Upper lobe of left lung (tissue), 6 donors: ENCODE results near the gene FAM3B. TPM values are rescaled to one million over a fixed set of nuclear protein-coding genes. Genes with fewer than 3 reads are reported as not detected.

ENCODE experiments used
- ATAC-seq, 2 donors: fragments of 200-7000 bp; cut with Tn5 transposase; one replicate each; pipeline ENCODE4 v1.9.1; 2022; ENCODE audit warnings: mild to moderate bottlenecking in 2 of 2, moderate library complexity in 2 of 2; ENCODE audit not compliant: low FRiP score in 2 of 2
- DNase-seq, 2 donors: peaks; one replicate each; pipeline ENCODE4 v3.0.0-alpha.2; 2019 to 2020
- H3K27ac ChIP-seq, 4 donors: fragments of 200-600 bp; sonication (generic); one replicate each; pipeline ENCODE4 v1.5.1; 2016 to 2019
- H3K27me3 ChIP-seq, 4 donors: fragments of 200-600 bp; sonication (generic); one replicate each; pipeline ENCODE4 v1.5.1; 2017 to 2019
- H3K36me3 ChIP-seq, 4 donors: fragments of 200-600 bp; sonication (generic); one replicate each; pipeline ENCODE4 v1.5.1; 2016 to 2019
- H3K4me1 ChIP-seq, 4 donors: fragments of 200-600 bp; sonication (generic); one replicate each; pipeline ENCODE4 v1.5.1; 2018 to 2019
- H3K4me3 ChIP-seq, 4 donors: fragments of 200-600 bp; sonication (generic); one replicate each; pipeline ENCODE4 v1.5.1; 2017 to 2019; ENCODE audit warnings: mild to moderate bottlenecking in 2 of 4, moderate library complexity in 1 of 4
- H3K9me3 ChIP-seq, 4 donors: fragments of 200-600 bp; sonication (generic); one replicate each; pipeline ENCODE4 v1.5.1; 2018 to 2019
- CTCF ChIP-seq, 6 experiments: fragments of 450-650 bp in 4 of 6; fragments of 200-600 bp in 2 of 6; sonication (generic) in 2 of 6; IDR thresholded peaks; one replicate each; pipeline ENCODE4 v1.5.1; 2016 to 2019; ENCODE audit warnings: antibody characterized with exemption in 6 of 6
- EP300 ChIP-seq, 4 donors: sonication (generic); formaldehyde crosslinking; IDR thresholded peaks; one replicate each; pipeline ENCODE4 v1.5.1; 2017; ENCODE audit warnings: antibody characterized with exemption in 4 of 4, control low read depth in 2 of 4
- POLR2A ChIP-seq, 4 donors: fragments of 450-650 bp; IDR thresholded peaks; one replicate each; pipeline ENCODE4 v1.5.1; 2016 to 2017; ENCODE audit warnings: antibody characterized with exemption in 4 of 4, mild to moderate bottlenecking in 2 of 4
- POLR2AphosphoS5 ChIP-seq, 2 donors: sonication (generic); formaldehyde crosslinking; IDR thresholded peaks; one replicate each; pipeline ENCODE4 v1.5.1; 2017; ENCODE audit warnings: antibody characterized with exemption in 2 of 2
- WGBS, 2 donors: methylation state at CpG; one replicate each; pipeline ENCODE4 v1.1.5; 2017 to 2018; 5-methylcytosine and 5-hydroxymethylcytosine counted together
- total RNA-seq, 6 donors: library from RNA; depleted of rRNA in 4 of 6; stranded (reverse); fragments of >200 nt in 4 of 6; gene quantifications; one replicate each; pipeline versions ENCODE4 v1.1.0 to v1.2.1, GENCODE V29; 2016 to 2021
- donor health status: DM: no; HTN: no; CAD: no; lungs with moderate emphysema.
- donor health status: DM: no; HTN: yes; CAD: no; lungs with severe emphysema.

FAM3B gene
- total RNA-seq, 6 donors from 2014 or later, result 2.9 to 13.2 (median 4.7) TPM

GRCh38 chr21:41388259-41388658, 71.7 kb downstream of the FAM3B start:
- WGBS, 2 donors, result 93 to 97% methylated on average over 14 of the region's 14 CpGs
- Histone ChIP-seq H3K27ac (no peak overlapping the region), H3K36me3 (peaks cover 0 to 13% (median 6%) of the 10 kb centered on the region in 4 donors), H3K27me3 (no peaks in the 10 kb centered on the region), H3K9me3 (no peaks in the 10 kb centered on the region), H3K4me1 (no peaks in the 10 kb centered on the region), H3K4me3 (no peak overlapping the region)
- ATAC-seq, result no peak
- TF ChIP-seq POLR2AphosphoS5 (IDR thresholded peaks at IDR 0.05) (no peak), EP300 (IDR thresholded peaks at IDR 0.05) (no peak), CTCF (IDR thresholded peaks at IDR 0.05) (no peak), POLR2A (IDR thresholded peaks at IDR 0.05) (no peak)
- no peak for DNase-seq

GRCh38 chr21:41390043-41390639, 73.5 kb downstream of the FAM3B start:
- peaks cover 0 to 12% (median 5%) of the 10 kb centered on the region in 4 donors for H3K36me3 ChIP-seq
- no peaks in the 10 kb centered on the region for H3K9me3 ChIP-seq
- no peak overlapping the region for H3K27ac ChIP-seq
- H3K4me1 ChIP-seq, result no peaks in the 10 kb centered on the region
- WGBS, 2 donors, result 91 to 93% methylated on average over 12 to 17 of the region's 17 CpGs
- H3K27me3 ChIP-seq, result no peaks in the 10 kb centered on the region
- ATAC-seq (no peak), DNase-seq (no peak)
- no peak overlapping the region for H3K4me3 ChIP-seq
- no peak for TF ChIP-seq CTCF (IDR thresholded peaks at IDR 0.05)
- TF ChIP-seq EP300 (IDR thresholded peaks at IDR 0.05), result no peak
- TF ChIP-seq POLR2AphosphoS5 (IDR thresholded peaks at IDR 0.05), result no peak
- no peak for TF ChIP-seq POLR2A (IDR thresholded peaks at IDR 0.05)

- H3K9me3 ChIP-seq, result no peaks in the 10 kb centered on the region
- TF ChIP-seq POLR2AphosphoS5 (IDR thresholded peaks at IDR 0.05), result no peak
- no peak for TF ChIP-seq POLR2A (IDR thresholded peaks at IDR 0.05)
- no peak for TF ChIP-seq EP300 (IDR thresholded peaks at IDR 0.05)
- no peak for TF ChIP-seq CTCF (IDR thresholded peaks at IDR 0.05)
- peaks cover 0 to 29% (median 10%) of the 10 kb centered on the region in 4 donors for H3K36me3 ChIP-seq
- ATAC-seq, result no peak
- H3K27ac ChIP-seq, result no peak overlapping the region
- peaks cover 4 to 11% (median 10%) of the 10 kb centered on the region in 4 donors for H3K4me1 ChIP-seq
- H3K4me3 ChIP-seq, result no peak overlapping the region
- 85 to 95% methylated on average over 7 to 8 of the region's 8 CpGs for WGBS, 2 donors
- no peak for DNase-seq
- H3K27me3 ChIP-seq, result no peaks in the 10 kb centered on the region
Observed at GRCh38 chr21:41393876-41394465, 77.4 kb downstream of the FAM3B start.

GRCh38 chr21:41396558-41397075, 80.0 kb downstream of the FAM3B start:
- Histone ChIP-seq H3K9me3 (no peaks in the 10 kb centered on the region), H3K4me1 (peaks cover 4 to 11% (median 10%) of the 10 kb centered on the region in 4 donors), H3K4me3 (no peak overlapping the region), H3K36me3 (peaks cover 0 to 33% (median 13%) of the 10 kb centered on the region in 4 donors), H3K27me3 (no peaks in the 10 kb centered on the region), H3K27ac (peak overlapping the region in 3 of 4 donors; percentile 21 to 31 (median 27))
- DNase-seq (peak in 1 of 2 donors; percentile 86), ATAC-seq (peak; percentile 81 to 88)
- 46 to 54% methylated on average over 7 of the region's 7 CpGs for WGBS, 2 donors
- TF ChIP-seq POLR2A (IDR thresholded peaks at IDR 0.05) (peak in 1 of 4 donors; percentile 10), CTCF (IDR thresholded peaks at IDR 0.05) (no peak), POLR2AphosphoS5 (IDR thresholded peaks at IDR 0.05) (peak in 1 of 2 donors; percentile 7)
